Body of pancreas (tissue), 4 donors: ENCODE results near the gene TMEM72.

Source experiments
- CTCF ChIP-seq, 7 experiments: fragments of 450-650 bp in 4 of 7; fragments of 200-600 bp in 3 of 7; sonication (generic) in 3 of 7; IDR thresholded peaks; one replicate each; pipeline ENCODE4 v1.5.1; 2016 to 2019; ENCODE audit warnings: antibody characterized with exemption in 7 of 7
- POLR2A ChIP-seq, 3 donors: fragments of 450-650 bp; IDR thresholded peaks; one replicate each; pipeline ENCODE4 v1.6.1; 2016; ENCODE audit warnings: antibody characterized with exemption in 3 of 3, mild to moderate bottlenecking in 2 of 3

- TF ChIP-seq CTCF (IDR thresholded peaks at IDR 0.05) (no peak), POLR2A (IDR thresholded peaks at IDR 0.05) (no peak)
Observed at GRCh38 chr10:44936314-44936975, 25.3 kb downstream of the TMEM72 start.
